ENCODE data around the gene HOXA7. TPM values are rescaled to one million over a fixed set of nuclear protein-coding genes. Genes with fewer than 3 reads are reported as not detected.
A peak's percentile ranks its signal among the peaks of the same experiment; 100 is the strongest.

The HOXA7 gene
- total RNA-seq, 2 donors from 2014 or later: not detected

GRCh38 chr7:27149842-27150567 is 6.5 kb downstream of the HOXA7 start:
- no peaks in the 10 kb centered on the region for H3K4me1 Mint-ChIP-seq
- peaks cover 100% of the 10 kb centered on the region for H3K27me3 ChIP-seq (ENCODE audit: control insufficient read depth, insufficient read depth, low read length, poor library complexity, severe bottlenecking)
- no peaks in the 10 kb centered on the region for H3K36me3 Mint-ChIP-seq (ENCODE audit: low read depth)
- H3K9ac ChIP-seq (ENCODE audit: extremely low read depth, low read length, poor library complexity, severe bottlenecking): no peak overlapping the region
- H3K9me3 ChIP-seq (ENCODE audit: control insufficient read depth, low read length): peaks cover 21% of the 10 kb centered on the region
- H3K36me3 ChIP-seq (ENCODE audit: control insufficient read depth, insufficient read depth, low read length): no peaks in the 10 kb centered on the region
- no peak overlapping the region for H3K27ac Mint-ChIP-seq
- WGBS, 2 experiments (ENCODE audit: insufficient coverage in 1 of 2, insufficient read length in 1 of 2): 44 to 65% methylated on average over 5 to 13 of the region's 13 CpGs
- TF ChIP-seq CTCF (conservative IDR thresholded peaks at IDR 0.05): no peak
- no peaks in the 10 kb centered on the region for H3K4me1 ChIP-seq (ENCODE audit: control insufficient read depth, insufficient read depth, low read length)
- H3K27me3 Mint-ChIP-seq (ENCODE audit: insufficient read depth): peaks cover 100% of the 10 kb centered on the region
- no peak overlapping the region for H3K4me3 ChIP-seq (ENCODE audit: low read length)
- H3K9me3 Mint-ChIP-seq: peaks cover 22% of the 10 kb centered on the region
- no peak overlapping the region for H3K4me3 Mint-ChIP-seq
- no peak for DNase-seq
- H3K27ac ChIP-seq (ENCODE audit: low read depth, low read length): no peak overlapping the region

- no peaks in the 10 kb centered on the region for H3K36me3 Mint-ChIP-seq (ENCODE audit: low read depth)
- Histone ChIP-seq H3K36me3 (ENCODE audit: control insufficient read depth, insufficient read depth, low read length) (no peaks in the 10 kb centered on the region), H3K4me1 (ENCODE audit: control insufficient read depth, insufficient read depth, low read length) (no peaks in the 10 kb centered on the region), H3K4me3 (ENCODE audit: low read length) (no peak overlapping the region), H3K9me3 (ENCODE audit: control insufficient read depth, low read length) (peaks cover 19% of the 10 kb centered on the region), H3K27ac (ENCODE audit: low read depth, low read length) (no peak overlapping the region), H3K27me3 (ENCODE audit: control insufficient read depth, insufficient read depth, low read length, poor library complexity, severe bottlenecking) (peaks cover 100% of the 10 kb centered on the region), H3K9ac (ENCODE audit: extremely low read depth, low read length, poor library complexity, severe bottlenecking) (no peak overlapping the region)
- no peak overlapping the region for H3K4me3 Mint-ChIP-seq
- WGBS, 2 experiments (ENCODE audit: insufficient coverage in 1 of 2, insufficient read length in 1 of 2): 38 to 40% methylated on average over 18 to 30 of the region's 30 CpGs
- H3K27ac Mint-ChIP-seq: no peak overlapping the region
- peaks cover 15% of the 10 kb centered on the region for H3K9me3 Mint-ChIP-seq
- no peak for TF ChIP-seq CTCF (conservative IDR thresholded peaks at IDR 0.05)
- DNase-seq: peak; percentile 19
- peaks cover 100% of the 10 kb centered on the region for H3K27me3 Mint-ChIP-seq (ENCODE audit: insufficient read depth)
- H3K4me1 Mint-ChIP-seq: no peaks in the 10 kb centered on the region
Measured at GRCh38 chr7:27148756-27149641, 7.5 kb downstream of the HOXA7 start.

GRCh38 chr7:27148031-27148755 is 8.3 kb downstream of the HOXA7 start:
- H3K9me3 Mint-ChIP-seq: peaks cover 15% of the 10 kb centered on the region
- no peak overlapping the region for H3K27ac Mint-ChIP-seq
- peaks cover 100% of the 10 kb centered on the region for H3K27me3 Mint-ChIP-seq (ENCODE audit: insufficient read depth)
- H3K36me3 Mint-ChIP-seq (ENCODE audit: low read depth): no peaks in the 10 kb centered on the region
- Histone ChIP-seq H3K27me3 (ENCODE audit: control insufficient read depth, insufficient read depth, low read length, poor library complexity, severe bottlenecking) (peaks cover 100% of the 10 kb centered on the region), H3K4me3 (ENCODE audit: low read length) (no peak overlapping the region), H3K9me3 (ENCODE audit: control insufficient read depth, low read length) (peaks cover 18% of the 10 kb centered on the region), H3K4me1 (ENCODE audit: control insufficient read depth, insufficient read depth, low read length) (no peaks in the 10 kb centered on the region), H3K27ac (ENCODE audit: low read depth, low read length) (peak overlapping the region; percentile 24), H3K36me3 (ENCODE audit: control insufficient read depth, insufficient read depth, low read length) (no peaks in the 10 kb centered on the region), H3K9ac (ENCODE audit: extremely low read depth, low read length, poor library complexity, severe bottlenecking) (no peak overlapping the region)
- TF ChIP-seq CTCF (conservative IDR thresholded peaks at IDR 0.05): no peak
- H3K4me1 Mint-ChIP-seq: peaks cover 4% of the 10 kb centered on the region
- 25 to 57% methylated on average over 10 to 28 of the region's 28 CpGs for WGBS, 2 experiments (ENCODE audit: insufficient coverage in 1 of 2, insufficient read length in 1 of 2)
- peak; percentile 65 for DNase-seq
- H3K4me3 Mint-ChIP-seq: no peak overlapping the region

Measured in endodermal cell (in vitro differentiated cells).